ENCODE measurements around the gene ACP7.
"Not testable (repeated sequence)": the region's sequence is repeated elsewhere in the genome, so short reads cannot be mapped to it uniquely, and the experiment has no call there.

Gene ACP7

GRCh38 chr19:39133431-39134270, 49.5 kb downstream of the ACP7 start:
- peak; percentile 48 for DNase-seq

GRCh38 chr19:39135701-39136100, 51.5 kb downstream of the ACP7 start:
- no peak for DNase-seq

DNA sequence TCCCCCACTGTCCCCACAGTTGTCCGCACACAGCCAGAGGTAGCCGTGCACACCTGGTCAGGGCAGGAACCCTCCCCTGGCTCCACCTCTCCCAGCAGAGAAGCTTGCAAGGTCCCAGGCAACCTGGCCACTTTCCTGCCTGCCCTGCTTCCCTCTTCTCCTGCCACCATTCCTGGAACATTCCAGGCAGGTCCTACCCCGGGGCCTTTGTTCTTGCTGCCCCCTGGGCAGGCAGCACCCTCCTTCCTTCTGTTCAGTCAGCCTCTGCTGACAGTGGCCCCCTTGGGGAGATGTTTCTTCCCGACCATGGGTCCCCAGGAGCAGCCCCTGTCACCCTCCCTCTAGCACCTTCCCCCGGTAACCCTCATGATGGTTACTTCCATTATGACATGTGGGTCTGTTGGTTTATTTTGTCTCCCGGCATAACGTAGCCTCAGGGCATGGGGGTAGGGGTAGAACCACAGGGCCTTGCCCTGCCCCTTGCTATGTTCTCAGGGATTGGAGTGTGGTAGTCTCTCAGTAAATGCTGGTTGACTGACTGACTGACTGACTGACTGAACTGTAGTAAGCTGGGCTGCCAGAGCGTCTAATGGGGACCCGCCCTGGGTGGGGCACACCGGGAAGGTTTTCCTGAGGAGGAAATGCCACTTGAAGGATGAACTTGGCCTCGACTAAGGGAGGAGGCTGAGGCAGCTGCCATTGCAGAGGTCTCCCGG, 52.2 kb downstream of the ACP7 start:
- no peak for DNase-seq

DNA sequence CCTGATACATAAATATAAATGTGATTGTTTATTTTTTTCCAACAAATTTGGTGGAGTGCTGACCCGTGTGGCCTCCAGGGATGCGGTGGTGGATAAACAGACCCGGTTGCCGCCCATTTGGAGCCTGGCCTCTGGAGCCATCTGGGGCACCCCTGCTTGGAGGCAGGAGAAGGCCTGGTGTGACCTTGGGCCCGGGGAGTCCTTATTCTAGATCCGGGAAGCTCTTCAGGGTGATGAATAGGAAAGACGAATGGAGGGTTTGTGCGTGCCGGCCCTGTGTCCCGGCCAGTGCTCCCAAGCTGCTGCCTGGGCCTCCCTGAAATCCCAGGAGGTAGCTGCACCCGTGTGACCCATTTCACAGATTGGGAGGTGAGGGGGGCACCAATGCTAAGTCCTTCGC, 53.0 kb downstream of the ACP7 start:
- DNase-seq = no peak

GRCh38 chr19:39138221-39139211, 54.3 kb downstream of the ACP7 start:
- no peak for DNase-seq

GRCh38 chr19:39139305-39139874, 55.2 kb downstream of the ACP7 start:
- DNase-seq = no peak

DNA sequence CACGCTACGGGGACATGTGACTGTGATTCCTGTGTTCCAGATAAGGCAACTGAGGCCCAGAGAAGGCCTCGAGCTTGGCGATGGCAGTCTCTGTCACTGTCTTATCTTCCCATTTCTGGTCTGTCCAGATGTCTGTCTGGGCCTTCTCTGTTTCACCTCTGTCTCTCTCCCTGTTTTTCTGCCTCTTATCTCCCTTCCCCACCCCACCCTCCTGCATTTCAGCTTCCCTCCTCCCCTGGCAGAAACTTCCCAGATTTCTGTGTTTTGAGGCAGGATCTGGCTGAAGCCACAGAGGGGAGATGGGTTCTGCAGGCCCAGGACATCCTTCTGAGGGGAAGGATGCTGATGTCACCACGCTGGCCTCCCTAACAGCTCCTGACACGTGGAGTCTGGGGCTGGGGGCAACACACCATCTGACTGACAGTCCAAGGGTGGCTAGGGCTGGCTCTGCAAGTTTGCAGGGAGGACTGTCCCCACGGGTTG, 55.8 kb downstream of the ACP7 start:
- no peak for DNase-seq

- DNase-seq = no peak
These were observed 56.4 kb downstream of the ACP7 start for GRCh38 chr19:39140594-39140993.

GRCh38 chr19:39141929-39142328, 57.8 kb downstream of the ACP7 start:
- DNase-seq = no peak

GRCh38 chr19:39142630-39143029, 58.5 kb downstream of the ACP7 start:
- no peak for DNase-seq

GRCh38 chr19:39143757-39144289, 59.7 kb downstream of the ACP7 start:
- DNase-seq = not testable (repeated sequence)

GRCh38 chr19:39144290-39145071, 60.3 kb downstream of the ACP7 start:
- no peak for DNase-seq

GRCh38 chr19:39145180-39145953, 61.2 kb downstream of the ACP7 start:
- no peak for DNase-seq

GRCh38 chr19:39146091-39146490, 61.9 kb downstream of the ACP7 start:
- no peak for DNase-seq

DNA sequence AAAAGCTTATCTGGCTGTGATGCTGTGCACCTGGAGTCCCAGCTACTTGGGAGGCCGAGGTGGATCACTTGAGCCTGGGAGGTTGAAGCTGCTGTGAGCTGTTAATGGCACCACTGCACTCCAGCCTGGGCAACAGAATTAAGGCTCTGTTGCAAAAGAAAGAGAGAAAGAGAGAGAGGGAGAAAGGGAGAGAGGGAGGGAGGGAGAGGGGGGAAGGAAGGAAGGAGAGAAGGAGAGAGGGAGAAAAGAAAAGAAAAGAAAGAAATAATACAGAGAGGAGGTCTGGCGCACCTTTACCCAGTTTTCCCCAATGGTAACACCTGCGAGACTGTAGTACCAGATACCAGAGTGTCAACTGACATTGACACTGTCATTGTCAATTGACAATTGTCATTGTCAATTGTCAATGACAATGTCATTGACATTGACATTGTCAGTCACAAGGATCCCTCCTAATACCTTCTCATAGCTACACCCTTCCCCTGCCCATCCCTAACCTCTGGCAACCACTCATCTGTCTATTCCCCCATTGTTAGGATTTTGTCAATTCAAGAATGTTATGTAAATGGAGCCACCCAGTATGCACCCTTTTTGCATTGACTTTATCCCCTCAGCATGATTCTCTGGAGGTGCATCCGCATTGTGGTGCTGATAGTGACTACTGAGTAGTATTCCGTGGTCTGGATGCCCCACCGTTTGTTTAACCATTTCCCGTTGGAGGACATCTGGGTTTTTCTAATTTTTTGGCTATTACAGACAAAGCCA, 62.7 kb downstream of the ACP7 start:
- no peak for DNase-seq

DNA sequence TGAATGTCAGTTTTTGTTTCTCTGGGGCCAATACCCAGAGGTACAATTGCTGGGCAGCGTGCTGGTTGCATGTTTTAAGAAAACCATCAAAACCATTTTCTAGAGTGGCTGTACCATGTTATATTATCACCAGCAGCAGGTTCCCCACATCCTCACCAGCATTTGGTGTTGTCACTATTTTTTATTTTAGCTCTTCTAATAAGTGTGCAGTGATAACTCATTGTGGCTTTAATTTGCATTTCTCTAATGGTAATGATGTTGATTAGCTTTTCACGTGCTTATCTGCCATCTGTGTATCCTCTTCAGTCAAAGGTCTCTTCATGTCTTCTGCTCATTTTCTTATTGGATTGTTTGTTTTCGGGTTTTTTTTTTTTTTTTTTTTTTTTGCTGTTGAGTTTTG, 63.3 kb downstream of the ACP7 start:
- DNase-seq = no peak

DNA sequence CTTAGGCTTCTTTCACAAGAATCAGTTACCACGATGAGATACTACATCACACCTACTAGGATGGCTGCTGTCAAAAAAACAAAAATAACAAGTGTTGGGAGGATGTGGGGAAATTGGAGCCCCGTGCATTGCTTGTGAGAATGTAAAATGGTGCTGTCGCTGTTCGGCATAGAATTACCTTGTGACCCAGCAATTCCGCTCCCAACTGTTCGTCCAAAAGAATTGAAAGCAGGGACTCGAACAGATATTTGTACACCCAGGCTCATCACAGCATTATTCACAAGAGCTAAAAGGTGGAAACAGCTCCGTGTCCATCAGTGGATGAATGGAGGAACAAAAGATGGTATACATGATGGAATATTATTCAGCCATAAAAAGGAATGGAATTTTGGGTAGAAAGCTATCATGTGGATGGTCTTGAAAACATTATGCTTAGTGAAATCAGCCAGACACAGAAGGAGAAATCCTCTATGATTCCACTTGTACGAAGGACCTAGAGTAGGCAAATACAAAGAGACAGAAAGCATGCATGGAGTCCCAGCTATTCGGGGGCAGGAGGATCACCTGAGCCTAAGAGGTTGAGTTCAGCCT, 64.9 kb downstream of the ACP7 start:
- DNase-seq = no peak

- DNase-seq = no peak
These were observed 66.1 kb downstream of the ACP7 start for GRCh38 chr19:39150235-39150634.

GRCh38 chr19:39150807-39151600, 66.8 kb downstream of the ACP7 start:
- no peak for DNase-seq

All from NCI-H2171 (cell line).